ENCODE data around the gene SCT.

DNA sequence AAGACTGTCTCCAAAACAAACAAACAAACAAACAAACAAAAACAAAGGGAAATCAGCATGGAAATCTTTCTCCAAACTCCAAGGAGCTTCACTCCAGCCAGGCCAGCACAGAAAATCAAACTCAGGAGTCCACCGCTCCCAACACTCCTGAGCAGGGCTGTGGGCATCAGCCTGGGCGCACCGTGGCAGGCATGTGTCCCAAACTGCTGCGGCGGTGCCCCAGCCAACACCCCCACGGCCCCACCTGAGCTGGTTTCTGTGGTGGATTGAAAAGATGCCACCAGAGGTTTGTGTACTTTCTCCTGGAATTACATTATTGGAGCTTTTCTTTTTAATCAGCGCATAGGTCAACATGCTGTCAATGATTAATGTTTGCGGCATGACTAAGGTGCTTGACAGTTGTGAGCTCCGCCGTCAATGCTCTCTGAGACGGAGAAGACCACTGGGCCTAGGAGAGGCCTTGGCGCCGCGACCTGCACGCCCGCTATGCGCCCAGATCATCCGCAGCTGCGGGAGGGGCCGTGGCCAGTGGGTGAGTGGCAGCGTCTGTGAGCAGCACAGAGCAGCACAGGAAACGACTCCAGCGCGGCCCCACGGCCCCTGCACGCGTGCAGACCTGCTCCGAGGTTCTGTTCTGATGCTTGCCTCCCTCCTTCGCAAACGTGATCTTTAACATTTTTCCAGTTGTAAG is 28.2 kb upstream of the SCT start:
- TF ChIP-seq EZH2phosphoT487 (IDR thresholded peaks at IDR 0.05; ENCODE audit: insufficient read depth, low read depth) (no peak), EZH2 (IDR thresholded peaks at IDR 0.05; ENCODE audit: insufficient read depth, poor library complexity, severe bottlenecking) (no peak)

All from GM23248 (cell line).